Suprapubic skin (tissue), 4 donors: Measurements from ENCODE around the gene FDX2.

Experiments
- CTCF ChIP-seq, 2 donors: fragments of 200-600 bp in 1 of 2; fragments of 450-650 bp in 1 of 2; sonication (generic) in 1 of 2; IDR thresholded peaks; one replicate each; pipeline ENCODE4 v1.5.1; 2016 to 2019; ENCODE audit warnings: antibody characterized with exemption in 2 of 2, mild to moderate bottlenecking in 1 of 2, moderate library complexity in 1 of 2
- POLR2A ChIP-seq, 2 donors: fragments of 450-650 bp; IDR thresholded peaks; one replicate each; pipeline ENCODE4 v1.6.1; 2017; ENCODE audit warnings: antibody characterized with exemption in 2 of 2, mild to moderate bottlenecking in 2 of 2, moderate library complexity in 2 of 2
- POLR2AphosphoS5 ChIP-seq, 3 donors: sonication (generic); formaldehyde crosslinking; IDR thresholded peaks; one replicate each; pipeline ENCODE4 v1.6.1; 2017; ENCODE audit warnings: antibody characterized with exemption in 3 of 3

GRCh38 chr19:10286803-10287737, 28.7 kb downstream of the FDX2 start, which contains the start of gene ICAM4:
- TF ChIP-seq POLR2AphosphoS5 (IDR thresholded peaks at IDR 0.05): no peak
- TF ChIP-seq CTCF (IDR thresholded peaks at IDR 0.05): no peak
- no peak for TF ChIP-seq POLR2A (IDR thresholded peaks at IDR 0.05)
